K562 (cell line): ENCODE measurements around the gene RPL39L. TPM values are rescaled to one million over a fixed set of nuclear protein-coding genes. Genes with fewer than 3 reads are reported as not detected.

ENCODE experiments used
- ATF7 ChIP-seq: fragments of 450-650 bp; IDR thresholded peaks from 2 replicates; pipeline ENCODE4 v1.7.1; 2014; ENCODE audit warnings: mild to moderate bottlenecking, moderate library complexity
- CBX2 ChIP-seq: fragments of 200-600 bp; sonication (generic); IDR thresholded peaks from one replicate; pipeline ENCODE4 v1.6.1; 2012; ENCODE audit warnings: mild to moderate bottlenecking, low read length, inconsistent platforms; ENCODE audit not compliant: insufficient read depth, poor library complexity, severe bottlenecking
- CTCF ChIP-seq, 3 experiments: IDR thresholded peaks in 2 of 3; conservative IDR thresholded peaks in 1 of 3; 2 replicates each; pipeline ENCODE4 v1.5.1; 2011 to 2012; ENCODE audit warnings: low read length in 3 of 3, mild to moderate bottlenecking in 3 of 3, control low read depth in 2 of 3, improper control_type of control experiment in 1 of 3, inconsistent platforms in 1 of 3, low read depth in 1 of 3, mixed read lengths in 1 of 3, moderate library complexity in 1 of 3; ENCODE audit not compliant: insufficient read depth in 2 of 3
- CXXC5 ChIP-seq: fragments of 250-450 bp; sonication (Bioruptor Pico); IDR thresholded peaks from 2 replicates; pipeline ENCODE4 v1.8.0; 2022; ENCODE audit warnings: inconsistent platforms, mild to moderate bottlenecking, moderate library complexity
- FOXP1 ChIP-seq: sonication (generic); formaldehyde crosslinking; IDR thresholded peaks from 2 replicates; pipeline ENCODE4 v1.8.0; 2022; ENCODE audit warnings: mild to moderate bottlenecking, missing genetic modification reagents
- GATAD2B ChIP-seq: fragments of 450-650 bp; IDR thresholded peaks from 2 replicates; pipeline ENCODE4 v1.6.1; 2017; ENCODE audit warnings: mild to moderate bottlenecking, borderline replicate concordance
- POLR2G ChIP-seq: fragments of 200-400 bp; formaldehyde crosslinking; IDR thresholded peaks from 2 replicates; pipeline ENCODE4 v1.6.1; 2017; ENCODE audit warnings: low read depth, mild to moderate bottlenecking, antibody characterized with exemption, low read length, moderate library complexity
- PPARD ChIP-seq: fragments of 250-450 bp; sonication (Bioruptor Pico); IDR thresholded peaks from 2 replicates; pipeline ENCODE4 v1.8.0; 2022; ENCODE audit warnings: inconsistent platforms, mild to moderate bottlenecking, moderate library complexity
- RBBP5 ChIP-seq: fragments of 200-600 bp; sonication (generic); IDR thresholded peaks from 2 replicates; pipeline ENCODE4 v1.6.1; 2012; ENCODE audit warnings: borderline replicate concordance, mild to moderate bottlenecking, low read length, control low read depth, inconsistent platforms; ENCODE audit not compliant: insufficient read depth, poor library complexity, severe bottlenecking
- SAFB ChIP-seq: fragments of 200-400 bp; formaldehyde crosslinking; IDR thresholded peaks from 2 replicates; pipeline ENCODE4 v1.6.1; 2017; ENCODE audit warnings: low read depth, low read length, borderline replicate concordance
- SIX5 ChIP-seq, 2 experiments: IDR thresholded peaks; 2 replicates each; pipeline ENCODE4 v1.6.1; 2011; ENCODE audit warnings: low read length in 2 of 2, borderline replicate concordance in 1 of 2, low read depth in 1 of 2, mild to moderate bottlenecking in 1 of 2, moderate library complexity in 1 of 2; ENCODE audit not compliant: insufficient read depth in 1 of 2
- TAF9B ChIP-seq: fragments of 450-650 bp; IDR thresholded peaks from 2 replicates; pipeline ENCODE4 v1.6.1; 2018; ENCODE audit warnings: mild to moderate bottlenecking; ENCODE audit not compliant: partially characterized antibody
- THRAP3 ChIP-seq: fragments of 450-650 bp; IDR thresholded peaks from 2 replicates; pipeline ENCODE4 v1.6.1; 2016; ENCODE audit warnings: mild to moderate bottlenecking, inconsistent platforms, borderline replicate concordance
- XRCC5 ChIP-seq: fragments of 200-400 bp; formaldehyde crosslinking; IDR thresholded peaks from 2 replicates; pipeline ENCODE4 v1.6.1; 2017; ENCODE audit warnings: low read depth, mild to moderate bottlenecking, low read length
- ZBTB9 ChIP-seq: fragments of 450-650 bp; formaldehyde crosslinking; IDR thresholded peaks from 2 replicates; pipeline ENCODE4 v1.4.0; 2020; ENCODE audit warnings: mild to moderate bottlenecking, moderate library complexity
- ZFX ChIP-seq: sonication (generic); formaldehyde crosslinking; IDR thresholded peaks from 2 replicates; pipeline ENCODE4 v1.8.0; 2022; ENCODE audit warnings: mild to moderate bottlenecking, missing genetic modification reagents, moderate library complexity
- ZNF133 ChIP-seq: fragments of 250-450 bp; sonication (Bioruptor Pico); IDR thresholded peaks from 2 replicates; pipeline ENCODE4 v1.4.0; 2020; ENCODE audit warnings: mild to moderate bottlenecking
- ZNF175 ChIP-seq: fragments of 200-800 bp; sonication (Bioruptor generic); IDR thresholded peaks from 2 replicates; pipeline ENCODE4 v1.6.1; 2016; ENCODE audit warnings: low read depth, mild to moderate bottlenecking, missing genetic modification characterization, missing compliant biosample characterization
- ZNF41 ChIP-seq: fragments of 250-450 bp; sonication (Bioruptor Pico); conservative IDR thresholded peaks from 2 replicates; pipeline ENCODE4 v1.4.0; 2020; ENCODE audit warnings: mild to moderate bottlenecking
- polyA plus RNA-seq, 8 experiments: library from polyadenylated mRNA; depleted of rRNA in 4 of 8; stranded (reverse) in 5 of 8; unstranded in 3 of 8; fragments of >200 nt; fragmentation: Nextera tagmentation in 2 of 8; fragmentation: Illumina TruSeq in 1 of 8; extraction: Ambion mirVana in 2 of 8; extraction: Trizol in 1 of 8; gene quantifications; 2 replicates each; pipeline versions ENCODE4 v1.2.1 to v1.2.3, GENCODE V29; 2011 to 2014; ENCODE audit warnings: inconsistent platforms in 1 of 8, missing spikeins in 1 of 8
- total RNA-seq, 7 experiments: library from RNA; depleted of rRNA in 6 of 7; stranded (reverse); fragments of >200 nt in 6 of 7; fragmentation: Illumina TruSeq in 2 of 7; extraction: Trizol in 2 of 7; gene quantifications; 2 replicates each; pipeline versions ENCODE4 v1.2.1 to v1.2.3, GENCODE V29; 2011 to 2021; ENCODE audit warnings: low replicate concordance in 1 of 7
- TF ChIP-seq, protein P1 (sequence below): fragments of 200-800 bp; sonication (Bioruptor generic); IDR thresholded peaks from 2 replicates; pipeline ENCODE4 v1.6.1; 2017; ENCODE audit warnings: missing genetic modification characterization, missing compliant biosample characterization
- TF ChIP-seq, protein P2 (sequence below): sonication (generic); formaldehyde crosslinking; IDR thresholded peaks from 2 replicates; pipeline ENCODE4 v1.5.0; 2020; ENCODE audit warnings: missing genetic modification reagents

Gene RPL39L
- total and polyA plus RNA-seq, 9 of the 15 experiments (the other 6 are each of a cell fraction or from before 2014, with no cell fraction given): 15.0 to 122 (median 45.5) TPM

DNA sequence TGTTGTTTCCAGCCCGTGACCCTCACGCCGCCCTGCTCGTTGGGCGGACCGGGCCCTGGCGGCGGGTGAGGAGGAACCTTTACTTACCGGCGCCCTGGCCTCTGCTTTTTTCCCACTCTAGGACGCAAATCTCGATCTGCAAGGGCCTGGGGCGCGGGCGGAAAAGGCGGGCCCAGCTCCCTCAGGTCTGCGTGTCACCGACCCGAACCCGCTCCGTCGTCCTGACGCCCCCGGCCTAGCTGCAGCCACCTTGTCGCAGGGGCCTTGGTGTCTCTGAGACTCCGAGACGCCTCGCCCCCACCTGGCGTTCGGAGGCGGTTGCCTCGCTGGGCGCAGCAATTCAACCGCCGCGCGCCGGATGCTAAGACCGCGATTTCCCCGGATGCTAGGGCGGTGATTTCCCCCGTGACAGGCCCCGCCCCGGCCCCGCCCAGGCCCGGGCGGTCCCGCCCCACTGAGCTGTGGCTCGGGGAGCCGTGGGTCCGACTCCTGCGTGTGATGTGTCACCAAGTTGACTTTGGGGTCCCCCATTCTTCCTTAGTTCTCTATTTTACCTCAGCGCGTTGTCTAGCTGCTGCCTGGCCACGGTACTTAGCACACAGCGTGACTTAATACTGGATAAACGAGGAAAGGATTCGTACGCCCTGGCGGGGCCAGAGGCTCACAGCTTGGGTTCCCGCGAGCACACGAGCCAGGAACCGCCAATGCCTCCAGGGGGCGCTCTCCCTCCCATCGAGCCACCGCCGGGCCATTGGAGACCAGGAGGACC, at the start of gene RPL39L (continued):
- TF ChIP-seq, protein P1, sequence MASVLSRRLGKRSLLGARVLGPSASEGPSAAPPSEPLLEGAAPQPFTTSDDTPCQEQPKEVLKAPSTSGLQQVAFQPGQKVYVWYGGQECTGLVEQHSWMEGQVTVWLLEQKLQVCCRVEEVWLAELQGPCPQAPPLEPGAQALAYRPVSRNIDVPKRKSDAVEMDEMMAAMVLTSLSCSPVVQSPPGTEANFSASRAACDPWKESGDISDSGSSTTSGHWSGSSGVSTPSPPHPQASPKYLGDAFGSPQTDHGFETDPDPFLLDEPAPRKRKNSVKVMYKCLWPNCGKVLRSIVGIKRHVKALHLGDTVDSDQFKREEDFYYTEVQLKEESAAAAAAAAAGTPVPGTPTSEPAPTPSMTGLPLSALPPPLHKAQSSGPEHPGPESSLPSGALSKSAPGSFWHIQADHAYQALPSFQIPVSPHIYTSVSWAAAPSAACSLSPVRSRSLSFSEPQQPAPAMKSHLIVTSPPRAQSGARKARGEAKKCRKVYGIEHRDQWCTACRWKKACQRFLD: 0 out of 2 replicates have a peak, but pooled peaks have one; percentile 54
- TF ChIP-seq RBBP5: peak; percentile 75
- TF ChIP-seq SIX5 (IDR thresholded peaks at IDR 0.05; ENCODE audit: borderline replicate concordance in 1 of 2, insufficient read depth in 1 of 2, low read depth in 1 of 2, low read length in 2 of 2): no peak
- no peak for TF ChIP-seq PPARD (CRISPR knock-in tag)
- TF ChIP-seq CBX2: no peak
- TF ChIP-seq FOXP1 (CRISPR knock-in tag): peak; percentile 37; the same call in 1 of the 2 replicates
- peak; percentile 88 to 96 (median 94) for TF ChIP-seq CTCF (IDR thresholded peaks at IDR 0.05 in 2 of 3, conservative IDR thresholded peaks at IDR 0.05 in 1 of 3; ENCODE audit: insufficient read depth in 2 of 3, low read depth in 1 of 3, low read length in 3 of 3)
- no peak for TF ChIP-seq ZNF41
- TF ChIP-seq, protein P2, sequence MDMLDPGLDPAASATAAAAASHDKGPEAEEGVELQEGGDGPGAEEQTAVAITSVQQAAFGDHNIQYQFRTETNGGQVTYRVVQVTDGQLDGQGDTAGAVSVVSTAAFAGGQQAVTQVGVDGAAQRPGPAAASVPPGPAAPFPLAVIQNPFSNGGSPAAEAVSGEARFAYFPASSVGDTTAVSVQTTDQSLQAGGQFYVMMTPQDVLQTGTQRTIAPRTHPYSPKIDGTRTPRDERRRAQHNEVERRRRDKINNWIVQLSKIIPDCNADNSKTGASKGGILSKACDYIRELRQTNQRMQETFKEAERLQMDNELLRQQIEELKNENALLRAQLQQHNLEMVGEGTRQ (CRISPR knock-in tag): peak; percentile 15; the same call in 1 of the 2 replicates
- peak; percentile 36; the same call in 1 of the 2 replicates for TF ChIP-seq SAFB
- TF ChIP-seq POLR2G: peak; percentile 96
- TF ChIP-seq TAF9B: peak; percentile 24
- no peak for TF ChIP-seq THRAP3
- TF ChIP-seq ZNF133: no peak
- peak; percentile 88 for TF ChIP-seq CXXC5 (CRISPR knock-in tag)
- no peak; the same call in 1 of the 2 replicates for TF ChIP-seq ZBTB9 (CRISPR knock-in tag)
- TF ChIP-seq ATF7: peak; percentile 49
- no peak for TF ChIP-seq GATAD2B
- peak; percentile 87 for TF ChIP-seq XRCC5
- peak; percentile 100 for TF ChIP-seq ZFX (CRISPR knock-in tag)
- TF ChIP-seq ZNF175 (CRISPR knock-in tag): 0 out of 2 replicates have a peak, but pooled peaks have one; percentile 42
